Stimulated activated CD4-positive, alpha-beta T cell treated with anti-CD3 and anti-CD28 coated beads, Interleukin-1b, Interleukin-23, amount 100 ng/mL, for 1 hour (primary cell): ENCODE measurements around the gene KLHL21.
"Not testable (repeated sequence)": the region's sequence is repeated elsewhere in the genome, so short reads cannot be mapped to it uniquely, and the experiment has no call there.

ENCODE experiments used
- DNase-seq, 2 donors: peaks; one replicate each; pipeline ENCODE4 v3.0.0-alpha.2; 2020; ENCODE audit warnings: low read depth in 2 of 2

The KLHL21 gene, protein sequence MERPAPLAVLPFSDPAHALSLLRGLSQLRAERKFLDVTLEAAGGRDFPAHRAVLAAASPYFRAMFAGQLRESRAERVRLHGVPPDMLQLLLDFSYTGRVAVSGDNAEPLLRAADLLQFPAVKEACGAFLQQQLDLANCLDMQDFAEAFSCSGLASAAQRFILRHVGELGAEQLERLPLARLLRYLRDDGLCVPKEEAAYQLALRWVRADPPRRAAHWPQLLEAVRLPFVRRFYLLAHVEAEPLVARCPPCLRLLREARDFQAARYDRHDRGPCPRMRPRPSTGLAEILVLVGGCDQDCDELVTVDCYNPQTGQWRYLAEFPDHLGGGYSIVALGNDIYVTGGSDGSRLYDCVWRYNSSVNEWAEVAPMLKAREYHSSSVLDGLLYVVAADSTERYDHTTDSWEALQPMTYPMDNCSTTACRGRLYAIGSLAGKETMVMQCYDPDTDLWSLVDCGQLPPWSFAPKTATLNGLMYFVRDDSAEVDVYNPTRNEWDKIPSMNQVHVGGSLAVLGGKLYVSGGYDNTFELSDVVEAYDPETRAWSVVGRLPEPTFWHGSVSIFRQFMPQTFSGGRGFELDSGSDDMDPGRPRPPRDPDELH

DNA sequence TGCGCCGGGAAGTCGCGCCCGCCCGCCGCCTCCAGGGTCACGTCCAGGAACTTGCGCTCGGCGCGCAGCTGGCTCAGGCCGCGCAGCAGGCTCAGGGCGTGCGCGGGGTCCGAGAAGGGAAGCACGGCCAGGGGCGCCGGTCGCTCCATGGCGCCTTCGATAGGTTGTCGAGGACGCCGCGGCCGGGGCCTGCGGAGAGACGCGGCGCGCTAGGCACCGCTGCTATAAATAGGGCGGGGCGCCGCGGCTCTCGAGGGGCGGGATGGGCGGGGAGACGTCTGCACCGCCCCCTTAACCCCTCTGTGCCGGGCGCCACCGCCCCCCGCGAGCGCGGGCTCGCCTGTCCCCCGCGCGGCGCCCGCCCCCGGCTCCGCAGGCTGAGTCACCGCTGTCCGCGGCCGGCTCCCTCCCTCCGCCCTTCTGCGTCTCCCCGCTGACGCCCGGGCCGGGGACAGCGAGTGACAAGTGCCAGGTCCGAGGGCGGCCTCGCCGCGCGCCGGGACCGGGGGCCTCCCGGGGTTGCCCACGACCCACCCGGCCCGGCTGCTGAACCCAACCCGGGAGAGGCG lies at the start of gene KLHL21:
KLHL21 (minus strand) TSS at position 201 of the 569 bp plus-strand sequence; CDS start at position 149, 52 bp downstream.
- peak; percentile 74 to 76 for DNase-seq

DNA sequence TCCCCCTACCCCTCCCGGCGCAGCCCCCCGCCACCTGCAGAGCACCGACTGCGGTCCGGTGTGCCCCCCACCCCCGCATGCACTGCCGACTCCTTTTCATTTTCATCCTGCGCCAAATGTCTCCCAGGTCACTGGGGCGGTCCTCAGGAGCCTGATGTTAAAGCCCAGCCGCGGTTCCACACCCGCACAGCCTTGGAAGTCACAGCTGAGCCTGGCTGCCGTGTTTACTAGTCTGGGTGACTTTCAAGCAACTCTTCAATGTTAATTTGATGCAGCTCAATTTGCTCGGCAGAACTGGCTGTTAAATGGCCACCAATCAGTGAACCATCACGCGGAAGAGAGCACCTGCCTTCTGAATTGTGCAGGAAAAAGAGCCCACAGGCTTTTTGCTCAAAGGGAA lies 49.2 kb upstream of the KLHL21 start:
- DNase-seq: no peak

DNA sequence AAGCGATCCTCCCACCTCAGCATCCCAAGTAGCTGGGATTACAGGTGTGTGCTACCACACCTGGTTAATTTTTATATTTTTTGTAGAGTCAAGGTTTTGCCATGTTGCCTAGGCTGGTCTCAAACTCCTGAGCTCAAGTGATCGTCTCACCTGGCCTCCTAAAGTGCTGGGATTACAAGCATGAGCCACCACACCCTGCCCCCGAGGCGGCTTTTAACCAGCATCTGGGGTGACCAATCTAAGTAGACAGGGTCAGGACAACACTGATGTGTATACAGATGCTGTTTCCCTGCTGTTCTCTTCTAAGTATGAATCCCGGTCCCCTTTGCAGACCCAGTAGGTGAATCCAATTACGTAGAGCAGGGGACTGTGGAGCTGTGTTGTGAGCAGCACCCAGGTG lies 45.9 kb upstream of the KLHL21 start:
- no peak for DNase-seq

DNA sequence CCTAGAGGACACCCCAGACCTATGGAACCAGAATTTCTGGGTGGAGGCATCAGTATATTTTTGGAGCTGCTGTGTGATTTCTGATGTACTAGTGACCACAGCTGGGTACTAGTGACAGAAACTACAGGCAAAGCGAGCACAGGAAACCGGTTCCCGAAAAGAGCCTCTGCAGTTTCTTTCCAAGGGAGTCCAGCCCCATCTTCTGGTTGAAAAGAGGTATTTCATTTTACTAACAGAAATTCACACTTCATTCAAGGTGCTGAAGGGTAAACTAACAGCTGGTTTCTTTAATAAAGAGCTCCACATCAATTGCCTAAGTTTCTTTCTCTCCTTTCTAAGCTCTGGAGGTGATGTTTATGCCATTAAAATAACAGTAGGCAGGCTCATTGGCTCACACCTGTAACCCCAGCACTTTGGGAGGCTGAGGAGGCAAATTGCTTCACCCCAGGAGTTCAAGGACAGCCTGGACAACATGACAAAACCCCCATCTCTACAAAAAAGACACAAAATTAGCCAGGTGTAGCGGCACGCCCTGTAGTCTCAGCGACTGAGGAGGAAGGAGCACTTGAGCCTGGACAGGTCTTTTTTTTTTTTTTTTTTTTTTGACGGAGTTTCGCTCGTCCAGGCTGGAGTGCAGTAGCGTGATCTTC lies 44.0 kb upstream of the KLHL21 start:
- DNase-seq: no peak

DNA sequence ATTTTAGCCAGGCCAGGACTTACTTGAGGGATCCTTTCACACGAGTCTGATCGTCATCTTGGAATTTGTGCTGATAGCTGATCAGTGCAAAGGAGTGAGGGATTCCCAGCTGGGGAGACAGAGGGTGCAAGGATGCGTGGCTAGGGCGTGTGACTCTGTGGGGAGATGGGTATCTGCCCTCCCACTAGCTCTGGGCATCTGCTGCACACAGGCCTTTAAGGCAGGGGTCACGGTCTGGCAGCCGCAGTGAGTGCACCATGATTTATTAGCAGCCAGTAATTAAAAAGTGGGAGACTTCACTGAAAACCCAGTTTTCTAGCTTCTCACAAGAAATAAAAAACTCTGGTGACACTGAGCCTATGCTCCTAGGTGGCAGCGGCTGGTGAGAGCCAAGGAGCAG lies 42.3 kb upstream of the KLHL21 start:
- no peak for DNase-seq

DNA sequence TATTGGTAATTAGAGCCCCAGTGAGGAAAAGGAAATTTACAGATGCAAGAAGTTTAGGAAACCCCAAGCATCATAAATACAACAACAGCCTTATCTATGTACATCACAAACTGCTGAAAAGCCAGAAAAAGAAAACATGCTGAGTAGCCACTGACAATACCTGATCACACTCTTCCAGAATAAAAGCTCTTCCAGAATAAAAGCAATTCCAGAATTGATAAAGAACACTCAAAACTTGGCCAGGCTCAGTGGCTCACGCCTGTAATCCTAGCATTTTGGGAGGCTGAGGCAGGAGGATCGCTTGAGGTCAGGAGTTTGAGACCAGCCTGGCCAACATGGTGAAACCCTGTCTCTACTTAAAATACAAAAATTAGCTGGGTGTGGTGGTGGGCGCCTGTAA lies 38.2 kb upstream of the KLHL21 start:
- not testable (repeated sequence) for DNase-seq

DNA sequence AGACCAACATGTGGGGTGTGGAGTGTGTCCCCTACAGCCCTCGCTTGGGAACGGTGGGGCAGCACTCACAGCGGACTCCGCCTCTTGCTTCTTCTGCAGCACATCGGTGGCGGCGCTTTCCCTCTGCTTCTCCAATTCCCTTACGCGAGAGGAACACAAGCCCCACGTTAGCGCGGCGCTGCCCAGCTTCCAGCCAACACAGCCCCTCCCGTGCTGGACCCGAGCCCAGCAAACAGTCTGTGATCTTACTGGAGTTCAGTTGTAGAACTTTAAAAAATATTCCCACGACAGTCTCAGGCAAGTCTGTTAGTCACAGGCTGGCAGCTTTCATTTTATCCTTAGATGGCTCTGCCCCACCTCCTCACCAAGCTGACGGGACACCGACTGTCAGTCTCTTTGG lies 35.6 kb upstream of the KLHL21 start:
- DNase-seq: no peak

DNA sequence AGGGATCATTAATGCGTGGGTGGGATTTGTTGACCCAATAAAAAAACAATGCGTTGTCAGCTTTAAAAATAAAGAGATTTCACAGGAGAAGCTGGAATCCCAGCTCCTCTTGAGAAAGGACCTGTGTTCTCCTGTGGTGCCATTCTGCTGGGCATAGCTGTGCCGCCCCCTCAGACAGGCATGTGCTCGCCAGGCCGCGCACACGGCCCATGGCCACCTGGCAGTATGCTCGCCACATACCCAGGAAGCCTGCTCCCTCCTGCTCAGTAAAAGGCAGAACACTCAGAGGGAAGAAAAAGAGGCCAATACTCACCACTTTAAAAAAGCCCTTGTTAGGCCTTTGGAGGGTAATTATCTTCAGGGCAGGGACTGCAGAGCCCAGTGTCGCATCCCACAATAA lies 35.1 kb upstream of the KLHL21 start:
- no peak for DNase-seq

DNA sequence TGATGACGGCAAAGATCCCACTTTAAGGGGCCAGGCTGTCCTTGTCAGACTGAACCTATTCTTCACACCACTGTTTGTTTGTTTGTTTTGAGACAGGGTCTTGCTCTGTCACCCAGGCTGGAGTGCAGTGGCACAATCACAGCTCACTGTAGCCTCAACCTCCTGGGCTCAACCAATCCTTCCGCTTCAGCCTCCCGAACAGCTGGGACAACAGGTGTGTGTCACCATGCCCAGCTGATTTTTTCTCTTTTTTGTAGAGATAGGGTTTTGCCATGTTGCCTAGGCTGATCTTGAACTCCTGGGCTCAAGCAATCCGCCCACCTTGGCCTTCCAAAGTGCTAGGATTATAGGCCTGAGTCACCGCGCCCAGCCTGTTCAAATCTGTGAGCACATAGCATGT lies 34.1 kb upstream of the KLHL21 start:
- not testable (repeated sequence) for DNase-seq

DNA sequence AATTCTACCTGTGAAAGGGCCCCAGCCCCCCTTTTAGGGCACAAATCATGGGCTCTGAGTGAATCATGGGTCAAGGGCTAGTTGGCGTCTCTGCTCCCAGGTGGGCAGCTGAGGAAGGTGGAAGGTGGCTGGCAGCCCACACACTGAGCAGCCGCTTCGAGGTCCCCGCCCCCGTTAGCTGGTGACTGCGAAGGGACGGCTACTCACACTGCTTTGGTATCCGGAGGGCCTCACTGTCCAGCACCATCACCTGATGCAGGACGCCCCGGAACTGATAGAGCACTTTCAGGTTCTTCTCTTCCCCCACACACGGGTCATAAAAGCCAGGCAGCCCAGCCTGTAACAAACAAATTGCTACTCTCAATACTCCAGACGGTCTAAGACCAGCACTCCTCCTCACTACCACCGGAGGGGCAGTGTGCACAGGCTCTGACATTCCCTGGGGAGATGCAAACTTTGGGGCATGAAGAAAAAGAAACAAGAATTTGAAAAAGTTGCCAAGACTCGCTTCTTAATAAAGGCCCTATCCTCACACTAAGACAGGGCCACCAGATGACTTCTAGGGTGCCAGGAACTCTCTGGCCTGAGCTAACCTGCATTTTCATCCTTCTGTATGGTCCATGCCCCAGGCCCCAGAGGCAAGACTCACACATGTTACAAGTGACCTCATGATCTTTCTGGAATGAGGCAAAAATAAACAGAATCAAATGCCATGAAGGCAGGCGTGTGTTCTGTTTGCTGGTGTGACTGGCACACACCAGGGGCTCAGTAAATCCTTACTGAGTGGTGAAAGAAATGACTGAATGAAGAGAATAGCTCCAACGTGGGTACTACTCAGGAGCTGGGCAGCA lies 33.5 kb upstream of the KLHL21 start:
- DNase-seq: no peak

DNA sequence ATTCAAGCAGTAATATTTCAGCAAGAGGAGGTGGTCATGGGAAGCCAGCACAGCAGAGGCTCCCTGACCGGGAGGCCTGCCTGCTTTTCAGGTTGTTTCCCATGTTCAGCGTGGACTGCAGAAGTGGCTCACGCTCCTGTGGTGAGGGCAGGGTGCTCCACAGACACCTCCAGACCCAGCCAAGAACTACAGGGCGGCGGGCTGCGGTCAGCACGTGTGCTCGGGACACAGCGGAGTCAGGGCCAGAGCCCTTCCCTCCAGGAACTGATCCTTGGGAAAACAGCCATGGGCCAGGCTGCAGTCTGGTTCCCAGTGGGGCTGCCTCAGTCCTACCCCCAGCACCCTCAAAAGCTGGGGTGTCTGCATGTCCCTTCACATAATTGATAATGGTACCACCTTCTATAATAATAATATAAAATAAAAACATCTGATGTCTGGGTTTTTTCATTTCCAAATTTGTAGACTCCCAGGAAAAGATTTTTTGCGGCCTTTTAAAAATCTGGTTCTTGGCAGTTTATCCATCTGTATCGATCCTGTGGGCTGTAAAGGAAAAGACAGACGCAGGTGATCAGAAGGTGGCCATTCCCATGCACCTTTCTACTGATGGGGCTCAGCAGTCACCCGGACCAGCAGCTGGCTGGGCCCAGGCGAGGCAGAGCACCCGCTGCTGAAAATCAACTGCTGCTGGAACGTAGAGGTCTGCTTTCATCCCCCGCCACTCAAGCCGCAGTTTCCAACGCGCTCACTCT lies 32.7 kb upstream of the KLHL21 start:
- DNase-seq: no peak

DNA sequence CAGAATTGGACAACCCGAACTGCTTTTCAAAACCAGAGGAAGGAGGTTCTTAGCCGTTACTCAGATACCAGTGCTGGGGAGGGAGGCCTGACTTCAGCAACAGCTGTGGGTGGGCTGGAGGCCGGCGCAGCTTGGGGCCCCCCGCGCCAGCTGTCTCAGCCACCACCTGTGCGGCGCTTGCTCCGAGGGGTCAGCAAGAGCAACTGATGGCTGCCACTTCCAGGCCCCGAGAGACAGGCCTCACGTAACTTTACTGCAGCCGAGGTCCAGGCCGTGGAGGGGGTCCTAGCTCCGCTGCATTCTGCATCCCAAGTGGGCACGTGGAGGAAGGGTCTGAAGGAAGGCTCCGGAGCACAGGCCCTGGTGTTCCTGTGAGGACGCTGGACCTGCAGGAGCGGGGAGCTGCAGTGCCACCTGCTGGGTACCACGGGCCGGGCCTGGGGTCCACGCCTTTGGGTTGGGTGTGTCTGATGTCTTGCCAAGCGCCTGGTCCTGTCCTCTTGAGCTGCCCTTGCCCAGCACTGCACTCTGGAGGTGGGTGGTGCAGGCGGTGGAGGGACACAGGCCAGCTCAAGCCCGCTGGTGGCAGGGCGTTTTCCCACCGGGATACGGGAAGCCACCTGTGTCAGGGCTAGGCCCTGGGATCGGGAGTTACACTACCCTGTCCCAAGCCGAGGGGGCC lies 31.8 kb upstream of the KLHL21 start:
- peak in 1 of 2 donors; percentile 21 for DNase-seq

DNA sequence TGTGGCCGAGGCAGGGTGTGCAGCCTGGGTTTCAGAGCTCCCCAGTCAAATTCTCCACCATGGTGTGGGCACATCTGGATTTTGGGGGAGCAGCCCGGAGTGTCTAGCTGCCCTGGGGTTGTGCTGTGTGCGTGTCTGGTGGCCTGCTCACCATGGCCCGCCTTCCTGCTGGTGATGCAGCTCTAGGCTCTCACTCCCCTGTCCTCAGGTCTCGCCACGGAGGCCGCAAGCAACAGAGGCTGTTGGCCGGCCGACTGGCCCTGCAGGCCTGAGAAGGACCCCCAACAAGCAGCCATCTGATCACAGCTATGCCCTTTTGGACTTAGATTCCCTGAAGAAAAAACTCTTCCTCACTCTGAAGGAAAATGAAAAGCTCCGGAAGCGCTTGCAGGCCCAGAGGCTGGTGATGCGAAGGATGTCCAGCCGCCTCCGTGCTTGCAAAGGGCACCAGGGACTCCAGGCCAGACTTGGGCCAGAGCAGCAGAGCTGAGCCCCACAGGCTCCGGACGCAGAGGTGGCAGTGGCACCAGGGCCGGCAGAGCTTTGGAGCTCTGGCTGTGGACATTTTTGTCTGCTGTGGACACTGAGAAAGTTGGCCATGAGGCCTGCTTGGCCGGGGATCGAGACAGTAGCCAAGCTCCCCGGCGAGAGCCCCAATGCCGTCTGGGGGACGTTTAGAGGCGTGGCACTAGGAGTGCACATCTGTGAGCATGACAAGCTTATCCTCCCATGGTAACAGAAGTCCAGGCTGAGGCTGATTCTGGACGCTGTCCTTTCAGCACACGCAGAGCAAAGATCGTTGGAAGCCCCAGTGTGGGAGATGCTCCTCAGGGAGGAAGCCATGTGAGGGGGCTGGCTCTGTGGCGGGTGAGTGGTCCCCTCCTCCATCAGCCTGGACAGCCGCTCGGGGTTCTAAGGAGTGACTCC lies 30.2 kb upstream of the KLHL21 start:
- DNase-seq: no peak

DNA sequence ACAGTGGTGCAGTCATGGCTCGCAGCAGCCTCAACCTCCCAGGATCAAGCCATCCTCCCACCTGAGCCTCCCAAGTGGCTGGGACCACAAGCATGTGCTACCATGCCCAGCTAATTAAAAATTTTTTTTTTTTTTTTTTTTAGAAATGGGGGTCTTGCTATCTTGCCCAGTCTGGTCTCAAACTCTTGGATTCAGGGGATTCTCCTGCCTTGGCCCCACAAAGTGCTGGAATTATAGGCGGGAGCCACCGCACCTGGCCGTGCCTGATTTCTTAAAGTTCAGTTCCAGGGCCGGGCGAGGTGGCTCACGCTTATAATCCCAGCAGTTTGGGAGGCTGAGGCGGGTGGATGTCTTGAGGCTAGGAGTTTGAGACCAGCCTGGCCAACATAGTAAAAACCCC lies 28.4 kb upstream of the KLHL21 start:
- DNase-seq: no peak

DNA sequence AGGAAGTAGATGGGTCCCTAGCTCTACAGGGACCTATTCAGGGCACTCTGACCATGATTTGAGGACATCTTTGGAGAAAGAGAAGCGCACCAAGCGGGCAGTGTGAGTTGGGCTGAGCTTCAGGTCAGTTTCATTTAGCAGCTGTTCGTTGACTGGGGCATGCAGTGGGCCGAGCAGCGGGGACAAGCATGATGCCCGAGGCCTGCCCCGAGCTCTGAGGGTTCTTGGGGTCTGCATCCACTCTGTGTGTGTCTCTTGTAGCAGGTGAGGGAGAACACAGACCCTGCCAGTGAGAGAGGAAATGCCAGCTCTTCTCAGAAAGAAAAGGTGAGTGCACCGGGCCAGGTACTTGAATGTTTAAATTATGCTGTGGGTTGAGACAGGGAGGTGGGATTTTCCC lies 27.4 kb upstream of the KLHL21 start:
- DNase-seq: no peak

DNA sequence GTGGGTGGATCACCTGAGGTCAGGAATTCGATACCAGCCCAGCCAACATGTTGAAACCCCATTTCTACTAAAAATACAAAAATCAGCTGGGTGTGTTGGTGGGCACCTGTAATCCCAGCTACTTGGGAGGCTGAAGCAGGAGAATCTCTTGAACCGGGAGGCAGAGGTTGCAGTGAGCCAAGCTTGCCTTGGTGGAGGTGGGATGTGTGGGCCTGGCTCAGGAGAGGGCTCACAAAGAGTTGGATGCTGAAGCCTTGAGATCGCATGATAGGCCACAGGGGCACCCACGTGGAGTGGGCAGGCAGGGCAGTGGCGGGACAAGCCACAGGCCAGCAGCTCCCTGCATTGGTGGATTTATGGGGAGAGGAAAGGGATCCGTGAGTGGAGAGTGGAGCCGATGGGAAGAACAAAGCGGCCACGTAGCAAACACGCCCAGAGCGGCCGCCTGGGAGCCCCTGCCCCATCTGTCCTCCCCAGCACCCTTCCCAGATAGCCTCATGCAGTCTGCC lies 26.4 kb upstream of the KLHL21 start:
- DNase-seq: no peak

DNA sequence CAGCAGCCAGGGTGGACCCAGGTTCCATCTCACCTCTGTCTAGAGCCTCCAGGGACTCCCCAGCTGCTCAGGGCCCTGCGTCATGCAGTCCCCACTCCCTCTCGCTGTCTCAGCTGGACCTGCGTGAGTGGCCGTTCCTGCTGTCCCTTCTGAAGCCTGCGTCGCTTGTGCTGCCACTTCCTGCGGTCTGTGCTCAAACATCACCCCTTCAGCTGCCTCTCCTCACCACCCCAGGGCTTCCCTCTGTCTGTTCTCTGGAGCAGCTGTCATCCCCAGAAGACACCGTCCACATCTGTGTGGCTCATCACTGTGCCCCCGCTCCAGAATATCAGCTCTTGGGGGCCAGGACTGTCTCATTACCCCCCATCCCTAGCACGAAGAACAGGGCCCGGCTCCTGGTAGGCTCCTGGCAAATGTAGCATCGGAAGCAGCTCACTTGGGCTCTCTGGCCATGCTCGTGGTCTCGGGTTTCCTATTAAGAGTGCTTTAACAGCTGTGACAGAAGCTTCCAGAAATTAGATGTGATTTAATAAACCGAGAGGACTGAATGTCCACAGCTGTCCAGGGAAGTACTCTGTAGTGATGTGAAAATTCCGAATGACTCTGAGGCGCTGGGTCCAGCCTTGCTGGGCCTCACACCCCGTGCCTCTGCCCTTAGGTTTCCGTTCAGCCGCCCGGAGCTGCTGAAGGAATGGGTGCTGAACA lies 25.3 kb upstream of the KLHL21 start:
- no peak for DNase-seq

DNA sequence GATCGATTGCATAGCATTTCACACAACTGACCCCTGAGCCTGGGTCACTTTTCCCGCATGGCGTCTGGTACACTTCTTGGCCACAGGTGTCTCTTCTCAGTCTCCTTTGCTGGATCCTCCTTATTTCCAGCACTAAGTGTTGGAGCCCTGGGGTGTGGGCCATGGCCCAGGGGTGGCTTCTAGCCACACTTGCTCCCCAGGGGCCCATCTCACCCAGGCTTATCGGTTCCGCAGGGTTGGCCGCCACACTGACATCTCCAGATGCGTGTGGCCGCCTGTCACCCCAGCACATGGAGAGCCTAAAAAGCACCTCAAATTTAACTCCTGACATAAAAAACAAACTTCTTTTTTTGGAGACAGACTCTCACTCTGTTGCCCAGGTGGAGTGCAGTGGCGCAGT lies 24.4 kb upstream of the KLHL21 start:
- no peak for DNase-seq
